HAP-1 (cell line): ENCODE results near the gene FCRL6.
A peak's percentile ranks its signal among the peaks of the same experiment; 100 is the strongest.

Experiments
- DNase-seq, 2 experiments: peaks; one replicate each; pipeline ENCODE4 v3.0.0-alpha.2; 2016 to 2020; ENCODE audit warnings: low spot score in 2 of 2
- H3K27me3 ChIP-seq: fragments of 250-450 bp; sonication (Bioruptor Pico); 2 replicates; pipeline ENCODE4 v1.5.1; 2020; ENCODE audit warnings: low read depth, mild to moderate bottlenecking, moderate library complexity
- H3K36me3 ChIP-seq: fragments of 250-450 bp; sonication (Bioruptor Pico); replicated peaks from 2 replicates; pipeline ENCODE4 v1.5.1; 2020; ENCODE audit warnings: mild to moderate bottlenecking
- H3K4me1 ChIP-seq: fragments of 250-450 bp; sonication (Bioruptor Pico); 2 replicates; pipeline ENCODE4 v1.5.1; 2020; ENCODE audit warnings: mild to moderate bottlenecking
- H3K4me3 ChIP-seq: fragments of 250-450 bp; sonication (Bioruptor Pico); 2 replicates; pipeline ENCODE4 v1.5.1; 2020; ENCODE audit warnings: mild to moderate bottlenecking, moderate library complexity
- H3K9me3 ChIP-seq: fragments of 250-450 bp; sonication (Bioruptor Pico); 2 replicates; pipeline ENCODE4 v1.5.1; 2020; ENCODE audit warnings: mild to moderate bottlenecking, moderate library complexity
- in situ Hi-C: fragments of 300-500 bp; cut with MboI; formaldehyde crosslinking; loops from 3 replicates; pipeline ENCODE4 v1.14.3; 2020; ENCODE audit warnings: low sequenced_read_pairs, inconsistent platforms, mixed read lengths

The FCRL6 gene

GRCh38 chr1:159853417-159854115 lies 51.4 kb downstream of the FCRL6 start:
- Histone ChIP-seq H3K4me1 (peaks cover 3% of the 10 kb centered on the region; the same call in 1 of the 2 replicates), H3K9me3 (no peaks in the 10 kb centered on the region), H3K4me3 (no peak overlapping the region), H3K27me3 (no peaks in the 10 kb centered on the region; the same call in 1 of the 2 replicates), H3K36me3 (no peaks in the 10 kb centered on the region)
- no peak for DNase-seq
- in situ Hi-C loops: no loop called here

- no peaks in the 10 kb centered on the region for H3K9me3 ChIP-seq
- H3K4me3 ChIP-seq: peak overlapping the region; percentile 28
- in situ Hi-C loops: no loop called here
- no peaks in the 10 kb centered on the region; the same call in 1 of the 2 replicates for H3K27me3 ChIP-seq
- peaks cover 3% of the 10 kb centered on the region; the same call in 1 of the 2 replicates for H3K4me1 ChIP-seq
- peak; percentile 17 to 75 for DNase-seq
- no peaks in the 10 kb centered on the region for H3K36me3 ChIP-seq
These were observed 52.0 kb downstream of the FCRL6 start for GRCh38 chr1:159854116-159854692.

GRCh38 chr1:159854693-159855192 lies 52.6 kb downstream of the FCRL6 start:
- in situ Hi-C loops: no loop called here
- peak; percentile 53 to 78 for DNase-seq
- Histone ChIP-seq H3K4me1 (peaks cover 3% of the 10 kb centered on the region; the same call in 1 of the 2 replicates), H3K36me3 (no peaks in the 10 kb centered on the region), H3K4me3 (peak overlapping the region; percentile 28), H3K9me3 (no peaks in the 10 kb centered on the region), H3K27me3 (no peaks in the 10 kb centered on the region; the same call in 1 of the 2 replicates)

GRCh38 chr1:159855709-159856108 lies 53.5 kb downstream of the FCRL6 start:
- H3K9me3 ChIP-seq: no peaks in the 10 kb centered on the region
- no peaks in the 10 kb centered on the region for H3K27me3 ChIP-seq
- in situ Hi-C loops: no loop called here

GRCh38 chr1:159856576-159856975 lies 54.4 kb downstream of the FCRL6 start:
- no peak overlapping the region for H3K4me3 ChIP-seq
- no peaks in the 10 kb centered on the region for H3K27me3 ChIP-seq
- peaks cover 3% of the 10 kb centered on the region; the same call in 1 of the 2 replicates for H3K4me1 ChIP-seq
- H3K36me3 ChIP-seq: no peaks in the 10 kb centered on the region
- no peaks in the 10 kb centered on the region for H3K9me3 ChIP-seq
- no peak for DNase-seq
- in situ Hi-C loops: no loop called here

More at GRCh38 chr1:159855709-159856108, 53.5 kb downstream of the FCRL6 start:
- DNase-seq: no peak
- H3K4me1 ChIP-seq: peaks cover 3% of the 10 kb centered on the region; the same call in 1 of the 2 replicates
- no peaks in the 10 kb centered on the region for H3K36me3 ChIP-seq
- H3K4me3 ChIP-seq: no peak overlapping the region

GRCh38 chr1:159857889-159858288 lies 55.7 kb downstream of the FCRL6 start:
- H3K36me3 ChIP-seq: no peaks in the 10 kb centered on the region

GRCh38 chr1:159859767-159860322 lies 57.7 kb downstream of the FCRL6 start:
- no peak for DNase-seq
- Histone ChIP-seq H3K9me3 (no peaks in the 10 kb centered on the region), H3K36me3 (no peaks in the 10 kb centered on the region), H3K4me1 (no peaks in the 10 kb centered on the region), H3K27me3 (peaks cover 3% of the 10 kb centered on the region; the same call in 1 of the 2 replicates), H3K4me3 (no peak overlapping the region)
- in situ Hi-C loops: no loop called here

More at GRCh38 chr1:159857889-159858288, 55.7 kb downstream of the FCRL6 start:
- Histone ChIP-seq H3K9me3 (no peaks in the 10 kb centered on the region), H3K4me3 (no peak overlapping the region), H3K4me1 (peaks cover 3% of the 10 kb centered on the region; the same call in 1 of the 2 replicates), H3K27me3 (peaks cover 3% of the 10 kb centered on the region; the same call in 1 of the 2 replicates)
- in situ Hi-C loops: no loop called here
- no peak for DNase-seq

- Histone ChIP-seq H3K9me3 (no peaks in the 10 kb centered on the region), H3K36me3 (no peaks in the 10 kb centered on the region), H3K27me3 (peaks cover 3% of the 10 kb centered on the region; the same call in 1 of the 2 replicates), H3K4me3 (no peak overlapping the region), H3K4me1 (no peaks in the 10 kb centered on the region)
- in situ Hi-C loops: no loop called here
- DNase-seq: no peak
These were observed 58.3 kb downstream of the FCRL6 start for GRCh38 chr1:159860456-159860855.

- Histone ChIP-seq H3K4me3 (no peak overlapping the region), H3K36me3 (no peaks in the 10 kb centered on the region), H3K27me3 (peaks cover 3% of the 10 kb centered on the region; the same call in 1 of the 2 replicates), H3K9me3 (no peaks in the 10 kb centered on the region), H3K4me1 (no peaks in the 10 kb centered on the region)
- DNase-seq: no peak
- in situ Hi-C loops: no loop called here
These were observed 59.1 kb downstream of the FCRL6 start for GRCh38 chr1:159861218-159861617.

GRCh38 chr1:159862031-159862430 lies 59.9 kb downstream of the FCRL6 start:
- peaks cover 3% of the 10 kb centered on the region; the same call in 1 of the 2 replicates for H3K27me3 ChIP-seq
- H3K9me3 ChIP-seq: no peaks in the 10 kb centered on the region
- in situ Hi-C loops: no loop called here
- H3K36me3 ChIP-seq: no peaks in the 10 kb centered on the region
- H3K4me1 ChIP-seq: no peaks in the 10 kb centered on the region
- no peak overlapping the region for H3K4me3 ChIP-seq
- no peak for DNase-seq

- in situ Hi-C loops: no loop called here
- Histone ChIP-seq H3K36me3 (no peaks in the 10 kb centered on the region), H3K4me3 (no peak within 1 kb of the TSS), H3K4me1 (no peaks in the 10 kb centered on the region), H3K9me3 (no peaks in the 10 kb centered on the region), H3K27me3 (peaks cover 3% of the 10 kb centered on the region; the same call in 1 of the 2 replicates)
- DNase-seq: no peak
These were observed 60.4 kb downstream of the FCRL6 start, which contains the start of gene VSIG8 for GRCh38 chr1:159862557-159862956. VSIG8 (minus strand) TSS chr1:159862657; CDS start chr1:159862521, 136 bp downstream.

GRCh38 chr1:159864262-159864661 lies 62.1 kb downstream of the FCRL6 start:
- in situ Hi-C loops: no loop called here
- DNase-seq: no peak
- Histone ChIP-seq H3K36me3 (no peaks in the 10 kb centered on the region), H3K4me1 (no peaks in the 10 kb centered on the region), H3K27me3 (peaks cover 3% of the 10 kb centered on the region; the same call in 1 of the 2 replicates), H3K9me3 (no peaks in the 10 kb centered on the region), H3K4me3 (no peak overlapping the region)
